Upper lobe of left lung (tissue), 4 donors: Measurements from ENCODE around the gene FNDC11.

Source experiments
- CTCF ChIP-seq, 6 experiments: fragments of 450-650 bp in 4 of 6; fragments of 200-600 bp in 2 of 6; sonication (generic) in 2 of 6; IDR thresholded peaks; one replicate each; pipeline ENCODE4 v1.5.1; 2016 to 2019; ENCODE audit warnings: antibody characterized with exemption in 6 of 6
- EP300 ChIP-seq, 4 donors: sonication (generic); formaldehyde crosslinking; IDR thresholded peaks; one replicate each; pipeline ENCODE4 v1.5.1; 2017; ENCODE audit warnings: antibody characterized with exemption in 4 of 4, control low read depth in 2 of 4
- POLR2A ChIP-seq, 4 donors: fragments of 450-650 bp; IDR thresholded peaks; one replicate each; pipeline ENCODE4 v1.5.1; 2016 to 2017; ENCODE audit warnings: antibody characterized with exemption in 4 of 4, mild to moderate bottlenecking in 2 of 4
- POLR2AphosphoS5 ChIP-seq, 2 donors: sonication (generic); formaldehyde crosslinking; IDR thresholded peaks; one replicate each; pipeline ENCODE4 v1.5.1; 2017; ENCODE audit warnings: antibody characterized with exemption in 2 of 2

- TF ChIP-seq CTCF (IDR thresholded peaks at IDR 0.05) (no peak), POLR2A (IDR thresholded peaks at IDR 0.05) (no peak), EP300 (IDR thresholded peaks at IDR 0.05) (no peak), POLR2AphosphoS5 (IDR thresholded peaks at IDR 0.05) (no peak)
Observed at GRCh38 chr20:63546256-63546955, 7.6 kb upstream of the FNDC11 start.
